Measurements from ENCODE around the gene ZNF451. TPM values are rescaled to one million over a fixed set of nuclear protein-coding genes. Genes with fewer than 3 reads are reported as not detected.

Gene ZNF451
- total RNA-seq, 2 donors from 2014 or later: 32.3 to 68.6 TPM

GRCh38 chr6:57172136-57173055, 82.4 kb downstream of the ZNF451 start, which contains the start of gene BAG2:
Gene BAG2, plus strand, starts transcription at chr6:57172326. Its CDS starts 372 bp downstream, at chr6:57172698.
- H3K9me3 ChIP-seq: no peaks in the 10 kb centered on the region
- no peaks in the 10 kb centered on the region for H3K4me1 ChIP-seq (replicated peaks)
- peak within 1 kb of the TSS; percentile 66 to 80 for H3K4me3 ChIP-seq
- intact Hi-C loops (cut with DNase I): loop anchor here (2.0 to 10.0 kb wide), 3 partner anchors 86 to 218 kb away; partner anchors contain the start of genes BEND6 and PRIM2
- no peaks in the 10 kb centered on the region for H3K27me3 ChIP-seq (replicated peaks; ENCODE audit: insufficient read depth)
- peak; percentile 68 for DNase-seq (ENCODE audit: low spot score)
- peak within 1 kb of the TSS; percentile 88 to 89 for H3K27ac ChIP-seq
- peak; percentile 49 for TF ChIP-seq POLR2AphosphoS5 (IDR thresholded peaks at IDR 0.05)
- TF ChIP-seq CTCF (IDR thresholded peaks at IDR 0.05): peak in 2 of 4 experiments; percentile 13 to 47
- TF ChIP-seq POLR2A (IDR thresholded peaks at IDR 0.05): peak; percentile 48
- H3K36me3 ChIP-seq: no peaks in the 10 kb centered on the region
- under 1% methylated on average over 95 of the region's 97 CpGs for WGBS

DNA sequence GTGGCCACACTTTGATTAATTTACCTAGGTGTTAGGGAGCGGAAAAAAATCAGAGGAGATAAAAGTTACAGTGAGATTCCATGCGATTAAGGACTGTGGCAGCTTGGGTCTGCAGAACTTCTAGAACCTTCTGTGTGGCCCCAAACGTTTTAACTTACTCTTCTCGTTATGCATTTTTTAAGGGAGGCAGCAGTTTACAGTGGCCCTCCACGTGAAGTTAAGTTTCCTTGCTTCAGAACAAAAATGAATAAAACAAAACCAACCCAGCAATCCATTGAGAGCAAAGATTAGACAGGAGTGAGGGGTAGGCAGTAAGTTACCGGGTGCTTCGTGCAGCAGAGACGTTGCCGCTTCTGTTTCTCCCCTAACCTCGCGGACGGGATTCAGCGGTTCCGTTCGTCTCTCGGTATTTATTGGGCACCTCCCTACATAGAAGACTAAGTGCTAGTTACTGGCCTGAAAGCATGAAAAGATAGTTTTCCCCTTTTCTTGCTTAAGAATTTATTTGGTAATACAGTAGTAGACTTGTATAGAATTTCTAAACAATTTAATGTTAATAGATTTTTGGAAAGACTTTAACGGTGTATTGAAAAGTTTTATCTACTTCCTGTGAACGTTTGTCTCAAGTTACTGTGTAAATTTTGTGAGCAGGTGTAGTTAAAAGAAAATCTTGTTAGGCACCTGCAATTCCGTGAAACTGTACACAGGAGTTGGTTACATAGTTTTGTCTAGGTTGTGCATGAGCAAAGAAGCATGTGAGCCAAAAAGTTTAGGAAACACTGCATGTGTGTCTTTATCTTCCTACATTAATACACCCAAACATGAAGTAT, 83.3 kb downstream of the ZNF451 start:
- H3K4me1 ChIP-seq (replicated peaks): no peaks in the 10 kb centered on the region
- 1% methylated on average over 19 of the region's 19 CpGs for WGBS
- H3K9me3 ChIP-seq: no peaks in the 10 kb centered on the region
- no peak for DNase-seq (ENCODE audit: low spot score)
- no peaks in the 10 kb centered on the region for H3K36me3 ChIP-seq
- no peaks in the 10 kb centered on the region for H3K27me3 ChIP-seq (replicated peaks; ENCODE audit: insufficient read depth)
- intact Hi-C loops (cut with DNase I): loop anchor here (2.0 to 10.0 kb wide), 3 partner anchors 86 to 218 kb away; partner anchors contain the start of genes BEND6 and PRIM2
- H3K4me3 ChIP-seq: peak overlapping the region; percentile 66 to 80
- TF ChIP-seq POLR2AphosphoS5 (IDR thresholded peaks at IDR 0.05) (no peak), CTCF (IDR thresholded peaks at IDR 0.05) (no peak), POLR2A (IDR thresholded peaks at IDR 0.05) (no peak)
- H3K27ac ChIP-seq: peak overlapping the region; percentile 88 to 89

DNA sequence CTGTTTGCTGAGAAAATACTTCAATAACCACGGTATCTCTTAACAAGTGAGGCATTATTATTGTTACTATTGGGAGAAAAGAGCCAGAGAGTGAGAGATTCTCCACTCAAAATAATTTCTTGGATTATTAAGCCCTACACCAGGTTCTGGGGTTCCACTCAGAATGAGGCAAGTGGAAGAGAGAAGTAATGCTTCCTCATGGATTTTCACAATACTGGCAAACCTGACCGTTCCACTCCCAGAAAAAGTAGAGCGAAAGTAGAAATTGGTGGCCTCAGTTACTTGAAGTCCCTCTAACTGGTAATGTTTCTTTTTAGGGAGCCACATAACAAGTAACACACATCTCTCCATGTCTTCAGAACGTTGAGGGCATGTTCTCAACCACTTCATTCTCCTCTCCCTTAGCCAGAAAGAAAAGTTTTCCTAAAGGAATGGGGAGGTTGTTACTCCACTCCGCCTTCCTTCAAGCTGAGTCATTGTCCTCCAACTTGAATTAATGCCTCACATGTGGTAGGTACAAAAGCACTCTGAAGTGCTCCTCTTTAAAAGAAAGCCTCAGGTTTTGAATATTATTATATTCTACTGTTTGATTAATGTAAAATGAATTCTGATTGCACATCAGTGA, 84.0 kb downstream of the ZNF451 start:
- Histone ChIP-seq H3K4me1 (replicated peaks) (no peaks in the 10 kb centered on the region), H3K36me3 (no peaks in the 10 kb centered on the region), H3K4me3 (peak overlapping the region; percentile 66 to 80), H3K9me3 (no peaks in the 10 kb centered on the region), H3K27me3 (replicated peaks; ENCODE audit: insufficient read depth) (no peaks in the 10 kb centered on the region), H3K27ac (peak overlapping the region; percentile 88 to 89)
- DNase-seq (ENCODE audit: low spot score): no peak
- no peak for TF ChIP-seq POLR2AphosphoS5 (IDR thresholded peaks at IDR 0.05)
- no peak for TF ChIP-seq CTCF (IDR thresholded peaks at IDR 0.05)
- no peak for TF ChIP-seq POLR2A (IDR thresholded peaks at IDR 0.05)
- intact Hi-C loops (cut with DNase I): loop anchor here (2.0 to 10.0 kb wide), 3 partner anchors 85 to 219 kb away; partner anchors contain the start of genes BEND6 and PRIM2
- 45% methylated on average over 5 of the region's 5 CpGs for WGBS

- Histone ChIP-seq H3K27ac (peak overlapping the region; percentile 5 to 89), H3K9me3 (no peaks in the 10 kb centered on the region), H3K4me1 (replicated peaks) (no peaks in the 10 kb centered on the region), H3K27me3 (replicated peaks; ENCODE audit: insufficient read depth) (no peaks in the 10 kb centered on the region), H3K4me3 (no peak overlapping the region), H3K36me3 (no peaks in the 10 kb centered on the region)
- 80% methylated on average over 3 of the region's 3 CpGs for WGBS
- TF ChIP-seq POLR2AphosphoS5 (IDR thresholded peaks at IDR 0.05): no peak
- no peak for TF ChIP-seq CTCF (IDR thresholded peaks at IDR 0.05)
- TF ChIP-seq POLR2A (IDR thresholded peaks at IDR 0.05): no peak
- no peak for DNase-seq (ENCODE audit: low spot score)
- intact Hi-C loops (cut with DNase I): loop anchor here (5.0 to 10.0 kb wide), 2 partner anchors 143 to 220 kb away; partner anchors contain the start of genes BEND6 and PRIM2
Observed at GRCh38 chr6:57174511-57174907, 84.5 kb downstream of the ZNF451 start.

Data from prostate gland (tissue), 2 donors.